Astrocyte (in vitro differentiated cells and primary cell): ENCODE data around the gene GRIN2D.

Experiments
- CTCF ChIP-seq: IDR thresholded peaks from 2 replicates; pipeline ENCODE4 v1.5.1; 2011; ENCODE audit warnings: low read depth, mild to moderate bottlenecking, inconsistent platforms, low read length, moderate library complexity; ENCODE audit not compliant: insufficient read depth
- EZH2 ChIP-seq: IDR thresholded peaks from 2 replicates; pipeline ENCODE4 v1.6.1; 2012; ENCODE audit warnings: mild to moderate bottlenecking, low read length, inconsistent platforms; ENCODE audit not compliant: insufficient read depth

DNA sequence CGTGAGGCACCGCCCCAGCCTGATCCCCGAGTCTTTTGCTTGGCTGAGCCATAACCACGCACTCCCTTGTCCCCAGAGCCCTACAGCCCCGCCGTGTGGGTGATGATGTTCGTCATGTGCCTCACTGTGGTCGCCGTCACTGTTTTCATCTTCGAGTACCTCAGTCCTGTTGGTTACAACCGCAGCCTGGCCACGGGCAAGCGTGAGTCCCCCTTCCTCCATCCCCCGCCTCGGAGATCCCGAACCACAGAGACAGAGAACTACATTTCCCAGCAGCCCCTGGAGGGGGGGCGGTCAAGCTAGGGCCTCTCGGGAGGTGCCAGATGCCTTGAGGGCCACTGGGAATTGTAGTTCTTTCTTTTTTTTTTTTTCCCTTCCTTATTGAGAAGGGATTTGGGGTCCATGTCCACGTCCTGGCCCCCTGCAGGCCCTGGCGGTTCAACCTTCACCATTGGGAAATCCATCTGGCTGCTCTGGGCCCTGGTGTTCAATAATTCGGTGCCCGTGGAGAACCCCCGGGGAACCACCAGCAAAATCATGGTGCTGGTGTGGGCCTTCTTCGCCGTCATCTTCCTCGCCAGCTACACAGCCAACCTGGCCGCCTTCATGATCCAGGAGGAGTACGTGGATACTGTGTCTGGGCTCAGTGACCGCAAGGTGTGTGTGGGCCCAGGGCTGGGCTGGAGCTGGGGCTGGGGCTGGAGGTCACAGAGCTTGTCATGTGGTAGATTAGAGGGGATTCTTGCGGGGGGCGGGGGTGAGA, 25.9 kb downstream of the GRIN2D start:
- TF ChIP-seq CTCF (no peak), EZH2 (no peak)
